Body of pancreas (tissue), 4 donors: ENCODE results near the gene SEC23A. TPM values are rescaled to one million over a fixed set of nuclear protein-coding genes. Genes with fewer than 3 reads are reported as not detected.

Experiments used
- ATAC-seq: fragments of 150-250 bp; one replicate; pipeline ENCODE4 v1.9.1; 2016
- DNase-seq, 4 donors: peaks; one replicate each; pipeline ENCODE4 v3.0.0-alpha.2; 2019
- H3K27ac ChIP-seq, 4 donors: fragments of 200-600 bp; sonication (generic); 1 replicate in 3 of 4; 2 replicates in 1 of 4; pipeline versions ENCODE4 v1.5.1 to v1.6.1; 2016 to 2019; ENCODE audit warnings: mild to moderate bottlenecking in 1 of 4, mixed read lengths in 1 of 4, moderate library complexity in 1 of 4
- H3K27me3 ChIP-seq, 2 donors: fragments of 200-600 bp; sonication (generic); one replicate each; pipeline ENCODE4 v1.6.0; 2016; ENCODE audit warnings: mild to moderate bottlenecking in 1 of 2
- H3K36me3 ChIP-seq, 2 donors: fragments of 200-600 bp; sonication (generic); replicated peaks in 1 of 2; 2 replicates each; pipeline ENCODE4 v1.5.1; 2016; ENCODE audit warnings: low read depth in 2 of 2; ENCODE audit not compliant: insufficient read depth in 1 of 2
- H3K4me1 ChIP-seq: fragments of 200-600 bp; sonication (generic); one replicate; pipeline ENCODE4 v1.6.0; 2016
- H3K4me3 ChIP-seq, 2 donors: fragments of 200-600 bp; sonication (generic); 1 replicate in 1 of 2; 2 replicates in 1 of 2; pipeline ENCODE4 v1.5.1; 2016 to 2019
- H3K9me3 ChIP-seq, 3 donors: fragments of 200-600 bp; sonication (generic); 1 replicate in 2 of 3; 2 replicates in 1 of 3; pipeline ENCODE4 v1.5.1; 2016
- POLR2A ChIP-seq, 3 donors: fragments of 450-650 bp; IDR thresholded peaks; one replicate each; pipeline ENCODE4 v1.6.1; 2016; ENCODE audit warnings: antibody characterized with exemption in 3 of 3, mild to moderate bottlenecking in 2 of 3
- WGBS, 2 donors: methylation state at CpG; one replicate each; pipeline ENCODE4 v1.1.5; 2017; 5-methylcytosine and 5-hydroxymethylcytosine counted together
- intact Hi-C: fragments of 100-400 bp; cut with DNase I; formaldehyde crosslinking; loops from one replicate; pipeline ENCODE4 v1.15.1; 2023
- total RNA-seq, 2 donors: library from RNA; depleted of rRNA; stranded (reverse); fragments of >200 nt; gene quantifications; one replicate each; pipeline ENCODE4 v1.1.0, GENCODE V29; 2016
- TF ChIP-seq, protein P1 (sequence below), 7 experiments: fragments of 450-650 bp in 4 of 7; fragments of 200-600 bp in 3 of 7; sonication (generic) in 3 of 7; IDR thresholded peaks; one replicate each; pipeline ENCODE4 v1.5.1; 2016 to 2019; ENCODE audit warnings: antibody characterized with exemption in 7 of 7

Gene SEC23A
- total RNA-seq, 2 donors from 2014 or later, result 33.2 to 62.3 TPM

GRCh38 chr14:39005044-39005880, 97.8 kb downstream of the SEC23A start:
- H3K27ac ChIP-seq, result no peak overlapping the region
- ATAC-seq (peak; percentile 27), DNase-seq (peak in 1 of 4 donors; percentile 8)
- WGBS, 2 donors, result 79 to 84% methylated on average over 7 to 8 of the region's 8 CpGs
- H3K4me3 ChIP-seq, result no peak overlapping the region
- H3K9me3 ChIP-seq, result no peaks in the 10 kb centered on the region
- TF ChIP-seq, protein P1, sequence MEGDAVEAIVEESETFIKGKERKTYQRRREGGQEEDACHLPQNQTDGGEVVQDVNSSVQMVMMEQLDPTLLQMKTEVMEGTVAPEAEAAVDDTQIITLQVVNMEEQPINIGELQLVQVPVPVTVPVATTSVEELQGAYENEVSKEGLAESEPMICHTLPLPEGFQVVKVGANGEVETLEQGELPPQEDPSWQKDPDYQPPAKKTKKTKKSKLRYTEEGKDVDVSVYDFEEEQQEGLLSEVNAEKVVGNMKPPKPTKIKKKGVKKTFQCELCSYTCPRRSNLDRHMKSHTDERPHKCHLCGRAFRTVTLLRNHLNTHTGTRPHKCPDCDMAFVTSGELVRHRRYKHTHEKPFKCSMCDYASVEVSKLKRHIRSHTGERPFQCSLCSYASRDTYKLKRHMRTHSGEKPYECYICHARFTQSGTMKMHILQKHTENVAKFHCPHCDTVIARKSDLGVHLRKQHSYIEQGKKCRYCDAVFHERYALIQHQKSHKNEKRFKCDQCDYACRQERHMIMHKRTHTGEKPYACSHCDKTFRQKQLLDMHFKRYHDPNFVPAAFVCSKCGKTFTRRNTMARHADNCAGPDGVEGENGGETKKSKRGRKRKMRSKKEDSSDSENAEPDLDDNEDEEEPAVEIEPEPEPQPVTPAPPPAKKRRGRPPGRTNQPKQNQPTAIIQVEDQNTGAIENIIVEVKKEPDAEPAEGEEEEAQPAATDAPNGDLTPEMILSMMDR (IDR thresholded peaks at IDR 0.05), result no peak
- no peak for TF ChIP-seq POLR2A (IDR thresholded peaks at IDR 0.05)
- no peaks in the 10 kb centered on the region for H3K36me3 ChIP-seq
- no peaks in the 10 kb centered on the region for H3K4me1 ChIP-seq
- intact Hi-C loops, result no loop called here
- H3K27me3 ChIP-seq, result no peaks in the 10 kb centered on the region

GRCh38 chr14:38999949-39000348, 103.1 kb downstream of the SEC23A start:
- no peaks in the 10 kb centered on the region for H3K27me3 ChIP-seq
- 48 to 71% methylated on average over 1 of the region's 1 CpG for WGBS, 2 donors
- H3K4me3 ChIP-seq, result no peak overlapping the region
- peaks cover 6% of the 10 kb centered on the region for H3K4me1 ChIP-seq
- intact Hi-C loops, result no loop called here
- no peaks in the 10 kb centered on the region for H3K9me3 ChIP-seq
- DNase-seq (no peak), ATAC-seq (no peak)
- H3K36me3 ChIP-seq, result no peaks in the 10 kb centered on the region
- TF ChIP-seq, protein P1 (IDR thresholded peaks at IDR 0.05), result no peak
- no peak for TF ChIP-seq POLR2A (IDR thresholded peaks at IDR 0.05)
- peak overlapping the region in 1 of 4 donors; percentile 27 for H3K27ac ChIP-seq

- no peak overlapping the region for H3K27ac ChIP-seq
- no peaks in the 10 kb centered on the region for H3K27me3 ChIP-seq
- H3K36me3 ChIP-seq, result no peaks in the 10 kb centered on the region
- DNase-seq (no peak), ATAC-seq (no peak)
- H3K4me3 ChIP-seq, result no peak overlapping the region
- no peak for TF ChIP-seq POLR2A (IDR thresholded peaks at IDR 0.05)
- WGBS, 2 donors, result 47 to 50% methylated on average over 3 of the region's 3 CpGs
- no peaks in the 10 kb centered on the region for H3K9me3 ChIP-seq
- intact Hi-C loops, result no loop called here
- peaks cover 2% of the 10 kb centered on the region for H3K4me1 ChIP-seq
These were observed 108.3 kb downstream of the SEC23A start for GRCh38 chr14:38994731-38995130.

GRCh38 chr14:38993981-38994380, 109.1 kb downstream of the SEC23A start:
- WGBS, 2 donors, result 50 to 79% methylated on average over 2 of the region's 2 CpGs
- TF ChIP-seq, protein P1 (IDR thresholded peaks at IDR 0.05), result no peak
- no peak for TF ChIP-seq POLR2A (IDR thresholded peaks at IDR 0.05)
- DNase-seq (no peak), ATAC-seq (no peak)
- no peak overlapping the region for H3K27ac ChIP-seq
- no peaks in the 10 kb centered on the region for H3K27me3 ChIP-seq
- intact Hi-C loops, result no loop called here
- no peaks in the 10 kb centered on the region for H3K9me3 ChIP-seq
- no peaks in the 10 kb centered on the region for H3K36me3 ChIP-seq
- no peak overlapping the region for H3K4me3 ChIP-seq
- H3K4me1 ChIP-seq, result no peaks in the 10 kb centered on the region

DNA sequence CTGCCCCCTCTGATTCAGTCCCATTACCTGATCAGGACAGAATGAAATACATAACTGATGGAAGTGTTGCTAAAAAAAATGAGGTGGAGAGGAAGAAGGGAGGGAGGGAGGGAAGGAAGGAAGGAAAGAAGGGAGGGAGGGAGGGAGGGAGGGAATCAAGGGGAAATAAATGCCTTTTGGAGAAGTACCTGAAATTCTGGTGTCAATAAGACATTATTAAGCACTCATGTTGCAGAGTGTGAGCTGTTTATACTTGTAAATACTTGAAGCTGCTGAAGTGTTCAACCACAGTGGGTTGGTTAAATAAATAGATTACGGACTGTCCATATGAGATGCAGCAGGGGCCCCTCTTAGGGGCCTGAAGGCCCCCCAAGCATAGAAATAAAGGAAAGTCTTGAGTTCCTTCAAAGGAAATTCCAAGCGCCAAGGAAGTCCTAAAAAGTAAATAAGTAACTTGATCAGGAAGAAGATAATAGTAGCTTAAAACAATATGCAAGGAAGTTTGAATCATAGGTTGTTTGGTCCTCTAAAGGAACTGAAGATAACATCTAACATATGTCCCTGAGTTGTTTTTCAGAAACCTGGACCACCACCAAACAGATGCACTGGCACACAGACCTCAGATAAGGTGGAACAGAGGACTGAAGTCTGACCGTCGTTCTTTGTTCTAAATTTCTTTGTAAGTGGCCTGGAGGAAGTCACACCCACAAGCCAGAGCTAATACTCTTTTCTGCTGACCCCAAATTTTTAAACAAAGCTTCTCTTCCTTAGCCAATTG, 110.8 kb downstream of the SEC23A start:
- ATAC-seq, result no peak
- Histone ChIP-seq H3K4me1 (no peaks in the 10 kb centered on the region), H3K36me3 (no peaks in the 10 kb centered on the region), H3K27me3 (no peaks in the 10 kb centered on the region), H3K9me3 (no peaks in the 10 kb centered on the region), H3K27ac (no peak overlapping the region), H3K4me3 (no peak overlapping the region)
- WGBS, 2 donors, result 70 to 76% methylated on average over 4 of the region's 4 CpGs
- no peak for DNase-seq
- TF ChIP-seq POLR2A (IDR thresholded peaks at IDR 0.05), result no peak
- TF ChIP-seq, protein P1 (IDR thresholded peaks at IDR 0.05), result no peak
- intact Hi-C loops, result no loop called here
